Inflammatory macrophage (primary cell): ENCODE results near the gene SMAP1.

Source experiments
- DNase-seq, 2 donors: peaks; one replicate each; pipeline ENCODE4 v3.0.0-alpha.2; 2020 to 2022

SMAP1 gene

GRCh38 chr6:70903665-70904452 lies 236.2 kb downstream of the SMAP1 start:
- DNase-seq: no peak

GRCh38 chr6:70905742-70906141 lies 238.1 kb downstream of the SMAP1 start:
- no peak for DNase-seq
